Measurements from ENCODE around the gene RPS25. TPM values are rescaled to one million over a fixed set of nuclear protein-coding genes. Genes with fewer than 3 reads are reported as not detected.

The RPS25 gene
- total RNA-seq, 1 experiment from 2014 or later: 1,450 TPM

GRCh38 chr11:119025978-119026766, 8.0 kb upstream of the RPS25 start:
- no peaks in the 10 kb centered on the region for H3K27me3 ChIP-seq (ENCODE audit: insufficient read depth, low read length)
- H3K23ac ChIP-seq (ENCODE audit: insufficient read length, low read depth, low read length): no peak overlapping the region
- no peak overlapping the region for H4K91ac ChIP-seq (ENCODE audit: insufficient read length, low read depth, low read length)
- Mint-ChIP-seq H3K4me1 (peaks cover 22 to 24% of the 10 kb centered on the region in 2 experiments), H3K9me3 (no peaks in the 10 kb centered on the region), H3K27me3 (ENCODE audit: low read depth) (no peaks in the 10 kb centered on the region), H3K36me3 (ENCODE audit: insufficient read depth in 1 of 3, low read depth in 3 of 3) (peaks cover 31 to 76% (median 69%) of the 10 kb centered on the region in 3 experiments), H3K27ac (peak overlapping the region; percentile 49 to 92 (median 61); a peak in 2 of 7 replicates), H3K4me3 (no peak overlapping the region)
- peaks cover 14% of the 10 kb centered on the region for H3K23me2 ChIP-seq (ENCODE audit: insufficient read length, low read depth, low read length, poor library complexity, severe bottlenecking)
- no peak overlapping the region for H2AK5ac ChIP-seq (ENCODE audit: insufficient read length, low read length)
- H3K56ac ChIP-seq (ENCODE audit: insufficient read length, low read depth, low read length): no peak overlapping the region
- no peak overlapping the region for H2BK120ac ChIP-seq (ENCODE audit: low read depth, low read length, poor library complexity, severe bottlenecking)
- H2BK12ac ChIP-seq (ENCODE audit: insufficient read length, low read depth, low read length): no peak overlapping the region
- no peak overlapping the region for H4K5ac ChIP-seq (ENCODE audit: insufficient read length, low read depth, low read length)
- no peak overlapping the region for H3K4ac ChIP-seq (ENCODE audit: low read depth, low read length)
- no peak overlapping the region for H4K8ac ChIP-seq (replicated peaks; ENCODE audit: insufficient read length, low read depth, low read length)
- no peaks in the 10 kb centered on the region for H4K20me1 ChIP-seq (ENCODE audit: control insufficient read depth, insufficient read depth, insufficient read length)
- H2BK20ac ChIP-seq (ENCODE audit: low read depth, low read length, poor library complexity, severe bottlenecking): no peak overlapping the region
- no peak overlapping the region for H3K14ac ChIP-seq (ENCODE audit: insufficient read depth, low read length)
- WGBS (ENCODE audit: extremely low coverage, insufficient read length, low lambda C conversion rate): no CpG with 5 or more reads among the region's 16 CpGs
- no peak overlapping the region for H3K27ac ChIP-seq (ENCODE audit: insufficient read length, low read depth, low read length)
- H3K9me3 ChIP-seq (ENCODE audit: control insufficient read depth, low read depth, low read length): no peaks in the 10 kb centered on the region
- no peak overlapping the region for H3K4me2 ChIP-seq (ENCODE audit: insufficient read depth, insufficient read length, low read length)
- H2BK15ac ChIP-seq (ENCODE audit: low read depth, low read length): no peak overlapping the region
- TF ChIP-seq, protein P1, sequence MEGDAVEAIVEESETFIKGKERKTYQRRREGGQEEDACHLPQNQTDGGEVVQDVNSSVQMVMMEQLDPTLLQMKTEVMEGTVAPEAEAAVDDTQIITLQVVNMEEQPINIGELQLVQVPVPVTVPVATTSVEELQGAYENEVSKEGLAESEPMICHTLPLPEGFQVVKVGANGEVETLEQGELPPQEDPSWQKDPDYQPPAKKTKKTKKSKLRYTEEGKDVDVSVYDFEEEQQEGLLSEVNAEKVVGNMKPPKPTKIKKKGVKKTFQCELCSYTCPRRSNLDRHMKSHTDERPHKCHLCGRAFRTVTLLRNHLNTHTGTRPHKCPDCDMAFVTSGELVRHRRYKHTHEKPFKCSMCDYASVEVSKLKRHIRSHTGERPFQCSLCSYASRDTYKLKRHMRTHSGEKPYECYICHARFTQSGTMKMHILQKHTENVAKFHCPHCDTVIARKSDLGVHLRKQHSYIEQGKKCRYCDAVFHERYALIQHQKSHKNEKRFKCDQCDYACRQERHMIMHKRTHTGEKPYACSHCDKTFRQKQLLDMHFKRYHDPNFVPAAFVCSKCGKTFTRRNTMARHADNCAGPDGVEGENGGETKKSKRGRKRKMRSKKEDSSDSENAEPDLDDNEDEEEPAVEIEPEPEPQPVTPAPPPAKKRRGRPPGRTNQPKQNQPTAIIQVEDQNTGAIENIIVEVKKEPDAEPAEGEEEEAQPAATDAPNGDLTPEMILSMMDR (conservative IDR thresholded peaks at IDR 0.05): no peak
- H3T11ph ChIP-seq (ENCODE audit: low read length): no peak overlapping the region
- peaks cover 3% of the 10 kb centered on the region for H3K79me1 ChIP-seq (ENCODE audit: insufficient read depth, low read depth, low read length, poor library complexity, severe bottlenecking)
- H3K18ac ChIP-seq (ENCODE audit: insufficient read length, low read depth, low read length): no peak overlapping the region
- H2BK5ac ChIP-seq (ENCODE audit: insufficient read length, low read length): no peak overlapping the region
- H3K9ac ChIP-seq (ENCODE audit: extremely low read depth, insufficient read length, low read length): no peak overlapping the region
- DNase-seq: no peak
- no peak overlapping the region for H2AFZ ChIP-seq (ENCODE audit: low read length)
- H3K4me1 ChIP-seq (ENCODE audit: insufficient read depth, low read length): peaks cover 8% of the 10 kb centered on the region; the same call in 1 of the 2 replicates
- H3K79me2 ChIP-seq (ENCODE audit: insufficient read depth, low read length): no peaks in the 10 kb centered on the region; the same call in 1 of the 2 replicates
